GM19463 (cell line): ENCODE data around the gene NELFCD.
"Not testable (repeated sequence)": the region's sequence is repeated elsewhere in the genome, so short reads cannot be mapped to it uniquely, and the experiment has no call there.

Experiments
- ATAC-seq: cut with Tn5 transposase; IDR thresholded peaks from one replicate; pipeline ENCODE4 v1.9.1; 2021; ENCODE audit warnings: mild to moderate bottlenecking, moderate library complexity; ENCODE audit not compliant: unreplicated experiment

NELFCD gene

GRCh38 chr20:59007665-59008511 lies 26.8 kb downstream of the NELFCD start:
- ATAC-seq: peak; percentile 27

GRCh38 chr20:59008715-59009336 lies 27.8 kb downstream of the NELFCD start:
- no peak for ATAC-seq

GRCh38 chr20:59010321-59010994 lies 29.4 kb downstream of the NELFCD start:
- ATAC-seq: no peak

GRCh38 chr20:59010995-59011873 lies 30.2 kb downstream of the NELFCD start:
- ATAC-seq: no peak

GRCh38 chr20:59011874-59012157 lies 30.8 kb downstream of the NELFCD start:
- not testable (repeated sequence) for ATAC-seq

GRCh38 chr20:59013031-59013951 lies 32.2 kb downstream of the NELFCD start:
- ATAC-seq: no peak

- ATAC-seq: no peak
Observed at GRCh38 chr20:59013959-59014608, 33.0 kb downstream of the NELFCD start.

- no peak for ATAC-seq
Observed at GRCh38 chr20:59014680-59015389, 33.8 kb downstream of the NELFCD start.

- ATAC-seq: no peak
Observed at GRCh38 chr20:59015411-59015810, 34.4 kb downstream of the NELFCD start.

- no peak for ATAC-seq
Observed at GRCh38 chr20:59015812-59016711, 35.0 kb downstream of the NELFCD start.

GRCh38 chr20:59016795-59017492 lies 35.9 kb downstream of the NELFCD start:
- no peak for ATAC-seq

- ATAC-seq: no peak
Observed at GRCh38 chr20:59017493-59018231, 36.6 kb downstream of the NELFCD start.

GRCh38 chr20:59018817-59019216 lies 37.8 kb downstream of the NELFCD start:
- ATAC-seq: no peak

- ATAC-seq: no peak
Observed at GRCh38 chr20:59019217-59019616, 38.2 kb downstream of the NELFCD start, which contains the start of gene TUBB1. Gene TUBB1 (plus strand): TSS chr20:59019429. CDS start chr20:59019523, 94 bp downstream.

GRCh38 chr20:59020938-59021551 lies 40.0 kb downstream of the NELFCD start:
- ATAC-seq: no peak

GRCh38 chr20:59022754-59023153 lies 41.7 kb downstream of the NELFCD start:
- ATAC-seq: no peak
